NCI-H460 (cell line): ENCODE results near the gene DGLUCY. TPM values are rescaled to one million over a fixed set of nuclear protein-coding genes. Genes with fewer than 3 reads are reported as not detected.
"Not testable (repeated sequence)": the region's sequence is repeated elsewhere in the genome, so short reads cannot be mapped to it uniquely, and the experiment has no call there.

Experiments used
- DNase-seq: peaks from one replicate; pipeline ENCODE4 v3.0.0-alpha.2; 2016; ENCODE audit warnings: low read depth; ENCODE audit errors: extremely low read depth
- total RNA-seq: library from RNA; depleted of rRNA; stranded (reverse); fragments of >200 nt; shearing (Covaris generic); gene quantifications from 2 replicates; pipeline ENCODE4 v1.2.3, GENCODE V29; 2014

DGLUCY gene
- total RNA-seq, 1 experiment from 2014 or later, result 8.3 TPM

- no peak for DNase-seq
These were observed 53.5 kb downstream of the DGLUCY start for GRCh38 chr14:91167380-91167770.

DNA sequence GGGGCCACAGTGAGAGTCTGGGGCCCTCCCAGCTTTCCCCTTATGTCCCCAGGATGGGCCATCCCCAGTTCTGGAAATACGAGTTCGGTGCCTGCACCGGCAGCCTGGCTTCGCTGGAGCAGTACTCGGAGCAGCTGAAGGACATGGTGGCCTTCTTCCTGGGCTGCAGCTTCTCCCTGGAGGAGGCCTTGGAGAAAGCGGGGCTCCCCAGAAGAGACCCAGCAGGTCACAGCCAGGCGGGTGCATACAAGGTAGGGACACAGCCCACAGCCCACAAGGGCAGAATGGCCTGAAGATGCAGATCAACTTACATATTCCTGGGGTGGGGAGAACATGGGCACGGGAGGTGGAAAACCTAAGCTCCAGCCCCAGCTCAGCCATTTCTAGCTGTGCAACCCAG, 56.1 kb downstream of the DGLUCY start:
- no peak for DNase-seq

DNA sequence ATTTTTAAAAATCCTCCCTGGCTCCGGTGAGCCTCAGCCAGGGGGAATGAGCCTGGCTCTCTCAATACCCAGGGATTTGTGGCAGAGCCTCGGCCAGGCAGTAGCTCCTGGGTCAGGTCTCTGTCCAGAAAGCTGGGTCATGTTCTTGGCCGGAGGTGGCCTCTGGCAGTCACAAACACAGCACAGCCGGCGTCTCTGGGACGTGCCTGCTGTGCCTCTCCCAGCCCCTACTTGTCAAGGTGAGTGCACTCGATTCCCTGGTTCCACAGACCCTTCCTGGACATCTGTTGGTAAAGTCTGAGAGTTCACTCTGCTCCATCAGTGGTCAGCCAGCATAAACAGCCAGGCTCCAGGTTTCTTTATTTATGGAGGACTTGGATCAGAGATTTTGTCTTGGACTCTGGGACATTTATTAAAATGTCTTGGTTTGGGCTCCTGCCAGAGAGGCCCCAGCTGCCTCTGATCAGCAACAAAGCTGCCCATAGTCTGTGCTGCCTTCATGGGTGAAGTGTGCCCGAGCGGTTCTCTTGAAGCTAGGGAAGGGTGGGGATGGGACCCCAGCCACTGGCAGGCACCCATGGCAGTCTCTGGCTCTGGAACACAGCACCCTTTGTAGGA, 56.7 kb downstream of the DGLUCY start:
- no peak for DNase-seq

DNA sequence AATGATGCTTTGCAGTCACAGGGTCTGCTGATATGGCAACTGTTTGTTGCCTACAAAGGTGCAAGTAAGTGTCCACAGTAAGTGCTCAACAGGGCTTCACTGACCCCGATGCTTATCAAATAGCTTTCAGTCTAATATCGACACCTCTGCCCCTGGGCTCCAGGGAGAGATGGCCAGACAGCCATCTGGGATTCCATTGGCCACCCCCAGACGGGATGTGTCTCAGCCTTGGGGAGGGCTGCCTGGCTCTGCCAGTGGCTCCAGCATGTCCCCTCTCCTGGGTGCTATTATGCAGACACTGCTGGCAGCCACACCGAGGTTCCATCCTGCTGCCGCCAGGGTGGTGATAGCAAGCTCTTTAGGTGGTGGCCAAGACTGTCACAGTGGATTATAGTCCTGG, 57.4 kb downstream of the DGLUCY start:
- no peak for DNase-seq

DNA sequence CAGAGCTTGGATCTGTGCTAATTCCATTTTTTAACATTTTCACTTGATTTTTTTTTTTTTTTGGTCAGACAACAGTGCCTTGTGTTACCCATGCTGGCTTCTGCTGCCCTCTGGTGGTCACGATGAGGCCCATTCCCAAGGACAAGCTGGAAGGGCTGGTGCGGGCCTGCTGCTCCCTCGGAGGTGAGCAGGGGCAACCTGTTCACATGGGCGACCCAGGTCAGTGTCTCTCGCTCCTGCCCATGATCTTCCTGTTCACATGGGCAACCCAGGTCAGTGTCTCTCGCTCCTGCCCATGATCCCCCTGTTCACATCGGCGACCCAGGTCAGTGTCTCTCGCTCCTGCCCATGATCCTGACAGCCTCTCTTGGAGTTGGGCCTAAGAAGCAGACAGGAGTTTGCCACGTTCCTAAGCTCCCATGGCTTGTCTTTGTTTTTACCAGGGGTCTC, 59.4 kb downstream of the DGLUCY start:
- peak; percentile 79 for DNase-seq

DNA sequence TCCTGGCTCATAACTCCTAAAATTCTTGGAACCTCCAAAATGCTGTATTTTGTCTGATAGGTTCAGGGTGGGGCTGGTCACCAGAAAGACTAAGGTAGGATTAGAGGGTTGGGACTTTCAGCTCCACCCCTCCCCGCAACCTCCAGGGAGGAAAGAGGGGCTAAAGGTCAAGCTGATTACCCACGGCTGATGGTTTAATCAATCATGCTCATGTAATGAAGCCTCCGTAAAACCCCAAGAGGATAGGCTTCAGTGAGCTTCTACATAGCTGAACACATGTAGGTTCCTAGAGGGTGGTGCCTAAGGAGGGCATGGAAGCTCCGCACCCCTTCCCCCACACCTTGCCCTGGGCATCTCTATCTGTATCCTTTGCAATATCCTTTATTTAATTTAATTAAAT, 60.0 kb downstream of the DGLUCY start:
- no peak for DNase-seq

GRCh38 chr14:91175291-91176201, 61.7 kb downstream of the DGLUCY start:
- DNase-seq, result no peak

DNA sequence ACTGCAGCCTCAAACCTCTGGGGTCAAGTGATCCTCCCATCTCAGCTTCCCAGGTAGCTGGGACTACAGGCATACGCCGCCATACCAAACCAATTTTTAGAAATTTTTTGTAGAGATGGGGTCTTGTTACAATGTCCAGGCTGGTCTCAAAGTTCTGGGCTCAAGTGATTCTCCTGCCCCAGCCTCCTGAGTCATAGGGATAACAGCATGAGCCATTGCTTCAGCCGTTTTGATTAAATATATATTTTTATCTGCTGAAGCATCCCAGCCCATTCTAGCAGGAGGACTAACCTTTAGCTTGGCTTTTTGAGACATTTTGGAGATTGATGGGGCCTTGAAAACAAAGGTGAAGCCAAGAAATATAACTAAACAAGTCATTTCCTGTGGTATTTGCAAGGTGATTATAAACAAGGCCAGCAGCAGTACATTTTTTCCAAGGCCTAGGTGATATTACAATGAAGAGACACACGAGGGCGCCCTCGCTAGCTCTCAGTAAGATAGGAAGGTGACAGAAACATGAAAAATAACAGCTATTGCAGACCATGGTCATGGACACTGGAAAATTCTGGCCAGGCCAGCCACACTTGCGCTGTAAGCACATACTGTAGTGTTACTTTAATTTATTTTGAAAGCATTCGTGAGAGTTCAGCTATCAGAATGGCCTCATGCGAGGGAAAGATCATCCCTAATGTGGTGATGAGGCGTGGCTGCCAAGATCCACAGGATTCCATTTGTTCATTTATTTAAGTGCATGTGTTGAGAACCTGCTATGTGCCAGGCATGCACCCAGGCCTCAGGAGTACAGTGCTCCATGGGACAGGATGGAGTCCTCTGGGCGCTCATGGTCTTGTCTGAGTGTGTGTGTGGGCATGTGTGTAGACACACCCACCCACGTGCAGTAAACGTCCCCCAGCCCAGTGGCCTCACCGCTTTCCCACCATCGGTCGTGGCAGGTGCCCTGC, 63.5 kb downstream of the DGLUCY start:
- DNase-seq, result peak; percentile 57

DNA sequence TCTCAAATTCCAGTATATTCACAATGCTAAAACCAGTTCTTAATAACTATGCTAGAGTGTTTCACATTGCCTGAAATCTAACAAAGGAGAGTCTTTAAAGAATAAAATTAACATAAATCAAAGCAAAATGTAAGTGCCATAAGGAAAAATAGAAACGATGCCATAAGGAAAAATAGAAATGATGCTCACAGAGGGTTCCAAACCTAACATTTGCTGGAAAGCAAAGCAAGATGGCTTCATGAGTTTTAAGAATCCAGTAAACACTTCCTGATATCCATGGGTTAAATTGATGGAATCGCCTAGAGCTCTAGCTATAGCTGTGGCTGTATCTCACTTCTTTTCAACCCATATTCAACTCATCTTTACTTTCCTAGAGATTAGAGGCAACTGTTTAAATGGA, 66.7 kb downstream of the DGLUCY start:
- DNase-seq, result no peak

DNA sequence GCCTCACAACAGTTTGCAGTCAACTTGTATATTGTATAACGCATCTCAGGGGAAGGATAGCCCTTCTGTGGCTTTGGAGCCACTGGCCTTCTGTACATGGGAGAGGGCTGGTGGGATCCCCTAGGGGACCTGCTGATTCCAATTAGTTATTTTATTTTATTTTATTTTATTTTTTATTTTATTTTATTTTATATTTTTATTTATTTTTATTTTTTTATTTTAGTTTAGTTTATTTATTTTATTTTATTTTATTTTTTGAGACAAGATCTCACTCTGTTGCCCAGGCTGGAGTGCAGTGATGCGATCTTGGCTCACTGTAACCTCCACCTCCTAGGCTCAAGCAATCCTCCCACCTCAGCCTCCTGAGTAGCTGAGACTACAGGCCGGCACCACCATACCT, 68.9 kb downstream of the DGLUCY start:
- DNase-seq, result not testable (repeated sequence)

- DNase-seq, result no peak
These were observed 70.7 kb downstream of the DGLUCY start for GRCh38 chr14:91184559-91184958.

GRCh38 chr14:91185721-91186120, 71.8 kb downstream of the DGLUCY start:
- DNase-seq, result no peak

GRCh38 chr14:91186515-91187066, 72.7 kb downstream of the DGLUCY start:
- no peak for DNase-seq

GRCh38 chr14:91187271-91187670, 73.4 kb downstream of the DGLUCY start:
- no peak for DNase-seq

DNA sequence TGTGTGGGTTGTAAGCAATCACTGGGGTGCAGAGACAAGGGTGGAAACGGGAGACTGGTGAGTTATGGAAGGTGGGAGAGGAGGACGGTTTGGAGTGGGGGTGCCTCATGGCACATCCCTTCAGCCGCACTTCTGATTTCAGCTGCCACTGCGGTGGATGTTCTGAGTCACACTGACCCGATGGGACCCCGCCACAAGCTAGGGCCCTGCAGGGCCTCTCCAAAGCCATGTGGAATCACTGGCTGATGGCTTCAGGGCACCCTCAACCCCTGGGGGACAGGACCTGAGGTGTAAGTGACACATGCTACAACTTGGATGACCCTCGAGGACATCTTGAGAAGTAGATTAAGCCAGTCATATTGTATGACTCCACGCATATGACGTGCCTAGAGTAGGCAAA, 77.0 kb downstream of the DGLUCY start:
- DNase-seq, result no peak

DNA sequence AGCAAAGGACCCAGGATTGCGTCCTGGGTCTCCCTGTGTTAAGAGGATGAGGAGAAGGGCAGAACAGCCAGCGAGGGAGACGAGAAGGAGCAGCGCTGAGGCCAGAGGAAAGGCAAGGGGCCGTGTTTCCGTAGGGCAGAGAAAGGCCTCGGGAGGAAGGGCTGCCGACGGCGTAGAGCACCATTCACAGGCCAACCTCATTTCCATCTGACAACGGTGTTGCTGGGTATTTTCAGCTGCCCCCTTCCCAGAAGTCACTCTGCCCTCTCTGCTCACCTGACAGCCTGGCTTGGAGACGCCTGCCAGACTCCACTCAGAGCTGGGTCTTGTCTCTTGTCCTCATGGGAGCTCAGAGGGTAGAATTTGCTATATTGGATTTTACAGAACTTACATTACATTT, 79.2 kb downstream of the DGLUCY start:
- DNase-seq, result no peak

GRCh38 chr14:91195881-91196280, 82.0 kb downstream of the DGLUCY start:
- no peak for DNase-seq

GRCh38 chr14:91197631-91198030, 83.8 kb downstream of the DGLUCY start:
- DNase-seq, result no peak

GRCh38 chr14:91200802-91201201, 86.9 kb downstream of the DGLUCY start:
- not testable (repeated sequence) for DNase-seq

GRCh38 chr14:91202234-91202974, 88.5 kb downstream of the DGLUCY start:
- DNase-seq, result no peak
